ENCODE measurements around the gene SLC22A9. TPM values are rescaled to one million over a fixed set of nuclear protein-coding genes. Genes with fewer than 3 reads are reported as not detected.

Gene SLC22A9
- total RNA-seq, 6 experiments from 2014 or later = not detected

GRCh38 chr11:63445720-63446119 is 76.1 kb downstream of the SLC22A9 start:
- DNase-seq = peak; percentile 42
- Mint-ChIP-seq H3K27me3 (ENCODE audit: insufficient read depth) (peaks cover 5% of the 10 kb centered on the region), H3K9me3 (no peaks in the 10 kb centered on the region), H3K27ac (no peak overlapping the region), H3K36me3 (ENCODE audit: low read depth) (no peaks in the 10 kb centered on the region), H3K4me3 (no peak overlapping the region), H3K4me1 (ENCODE audit: low read depth) (peaks cover 17% of the 10 kb centered on the region)
- TF ChIP-seq CTCF (IDR thresholded peaks at IDR 0.05) = no peak

GRCh38 chr11:63448646-63449045 is 79.1 kb downstream of the SLC22A9 start:
- Mint-ChIP-seq H3K4me3 (no peak overlapping the region), H3K9me3 (no peaks in the 10 kb centered on the region), H3K27me3 (ENCODE audit: insufficient read depth) (peaks cover 11% of the 10 kb centered on the region), H3K4me1 (ENCODE audit: low read depth) (peaks cover 17% of the 10 kb centered on the region), H3K36me3 (ENCODE audit: low read depth) (no peaks in the 10 kb centered on the region), H3K27ac (no peak overlapping the region)
- no peak for DNase-seq
- no peak for TF ChIP-seq CTCF (IDR thresholded peaks at IDR 0.05)

- H3K36me3 Mint-ChIP-seq (ENCODE audit: low read depth) = no peaks in the 10 kb centered on the region
- no peak overlapping the region for H3K4me3 Mint-ChIP-seq
- H3K27me3 Mint-ChIP-seq (ENCODE audit: insufficient read depth) = peaks cover 11% of the 10 kb centered on the region
- no peak for DNase-seq
- H3K9me3 Mint-ChIP-seq = no peaks in the 10 kb centered on the region
- H3K27ac Mint-ChIP-seq = no peak overlapping the region
- H3K4me1 Mint-ChIP-seq (ENCODE audit: low read depth) = no peaks in the 10 kb centered on the region
- no peak for TF ChIP-seq CTCF (IDR thresholded peaks at IDR 0.05)
Observed at GRCh38 chr11:63459586-63459985, 90.0 kb downstream of the SLC22A9 start.

Other genes starting within 250 kb of the SLC22A9 start
- not detected for gene SLC22A24, start 225.6 kb upstream of the SLC22A9 start, total RNA-seq (2021; fragmentation: NEBNext Ultra II Directional; extraction: Animal tissue kit (Norgen Biotek cat#: 25700))
- not detected for gene SLC22A25, start 126.2 kb upstream of the SLC22A9 start, total RNA-seq (2021; fragmentation: NEBNext Ultra II Directional; extraction: Animal tissue kit (Norgen Biotek cat#: 25700))
- not detected for gene PLAAT5, start 121.4 kb downstream of the SLC22A9 start, total RNA-seq (2021; fragmentation: NEBNext Ultra II Directional; extraction: Animal tissue kit (Norgen Biotek cat#: 25700))
- not detected for gene LGALS12, start 136.3 kb downstream of the SLC22A9 start, total RNA-seq (2021; fragmentation: NEBNext Ultra II Directional; extraction: Animal tissue kit (Norgen Biotek cat#: 25700))
- gene PLAAT4, start 167.0 kb downstream of the SLC22A9 start, total RNA-seq (2021; fragmentation: NEBNext Ultra II Directional; extraction: Animal tissue kit (Norgen Biotek cat#: 25700)) = 1 to 10 TPM in 1 of 6 experiments, under 1 TPM in 4, not detected in 1; 0.43 to 1.9 (median 0.82) TPM
- not detected for gene PLAAT2, start 193.6 kb downstream of the SLC22A9 start, total RNA-seq (2021; fragmentation: NEBNext Ultra II Directional; extraction: Animal tissue kit (Norgen Biotek cat#: 25700))
- 10 to 100 TPM in 1 of 6 experiments, 1 to 10 TPM in 5; 8.0 to 11.2 (median 8.6) TPM for gene PLAAT3, start 244.6 kb downstream of the SLC22A9 start, total RNA-seq (2021; fragmentation: NEBNext Ultra II Directional; extraction: Animal tissue kit (Norgen Biotek cat#: 25700))

Data from HFFc6 (cell line).